Measurements from ENCODE around the gene PARVA.

PARVA gene

DNA sequence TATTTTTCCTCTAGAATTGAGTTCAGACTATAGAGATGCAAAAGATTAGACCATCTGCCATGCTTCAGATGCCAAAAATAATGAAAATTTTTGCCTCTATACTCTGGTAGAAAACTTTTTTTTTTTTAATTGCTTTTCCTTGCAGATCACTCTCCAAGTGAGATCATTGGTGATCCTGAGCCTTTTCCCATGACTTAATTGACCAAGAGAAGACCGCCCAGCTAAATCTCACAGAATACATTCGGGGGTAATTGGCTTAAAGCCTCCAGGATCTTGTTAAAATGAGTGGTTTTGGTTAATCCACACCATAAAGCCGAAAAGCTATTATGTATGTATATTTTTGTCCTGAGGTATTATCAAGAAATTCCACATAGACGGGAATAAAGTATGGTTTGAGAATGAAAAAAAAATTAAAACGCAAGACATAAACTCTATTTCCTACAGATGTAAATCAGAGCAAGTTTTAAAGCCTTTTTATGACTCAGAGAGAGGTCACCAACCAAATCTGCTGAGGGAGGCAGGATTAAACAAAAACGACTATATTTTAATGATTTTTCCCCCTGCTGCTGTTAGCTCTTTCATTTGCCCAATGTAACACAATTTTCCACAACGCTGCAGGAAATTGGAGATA is 64.0 kb downstream of the PARVA start:
- no peak overlapping the region for H3K27ac ChIP-seq (ENCODE audit: low read length)
- no peak for DNase-seq (ENCODE audit: low read depth, low spot score)

DNA sequence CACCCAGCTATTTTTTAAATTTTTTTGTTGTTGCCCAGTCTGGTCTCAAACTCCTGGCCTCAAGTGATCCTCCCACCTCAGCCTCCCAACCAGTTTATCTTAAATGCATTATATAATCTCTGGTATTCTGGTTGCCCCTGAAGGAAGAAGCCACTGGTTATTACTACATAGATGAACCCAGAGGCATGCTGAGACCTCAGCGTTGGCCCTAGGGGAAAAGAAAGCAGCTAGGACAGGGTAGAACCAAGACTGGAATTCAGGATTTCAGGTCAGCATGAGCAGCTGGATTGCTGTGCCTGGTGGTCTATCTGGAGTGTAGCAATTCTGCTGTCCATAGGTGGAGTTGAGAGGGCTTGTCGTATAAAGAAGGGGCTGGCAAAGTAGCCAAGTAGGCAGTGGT is 67.2 kb downstream of the PARVA start:
- no peak overlapping the region for H3K4me3 ChIP-seq (ENCODE audit: low read length)
- 0 out of 2 replicates have a peak, but pooled peaks cover 4% of the 10 kb centered on the region for H3K4me1 ChIP-seq (ENCODE audit: control insufficient read depth, insufficient read depth, low read length)
- no peak for DNase-seq (ENCODE audit: low read depth, low spot score)
- WGBS (ENCODE audit: insufficient coverage, insufficient read length) = no CpG with 5 or more reads among the region's 2 CpGs
- no peak overlapping the region for H3K27ac ChIP-seq (ENCODE audit: low read length)
- H3K9me3 ChIP-seq (ENCODE audit: control insufficient read depth, insufficient read depth, low read length) = no peaks in the 10 kb centered on the region
- no peaks in the 10 kb centered on the region for H3K27me3 ChIP-seq (ENCODE audit: control insufficient read depth, insufficient read depth, low read length)
- no peaks in the 10 kb centered on the region for H3K36me3 ChIP-seq (ENCODE audit: control insufficient read depth, insufficient read depth, low read length)

More for the DNA sequence above, 64.0 kb downstream of the PARVA start:
- Histone ChIP-seq H3K27me3 (ENCODE audit: control insufficient read depth, insufficient read depth, low read length) (no peaks in the 10 kb centered on the region), H3K9me3 (ENCODE audit: control insufficient read depth, insufficient read depth, low read length) (no peaks in the 10 kb centered on the region), H3K4me3 (ENCODE audit: low read length) (no peak overlapping the region), H3K4me1 (ENCODE audit: control insufficient read depth, insufficient read depth, low read length) (0 out of 2 replicates have a peak, but pooled peaks cover 6% of the 10 kb centered on the region), H3K36me3 (ENCODE audit: control insufficient read depth, insufficient read depth, low read length) (no peaks in the 10 kb centered on the region)
- WGBS (ENCODE audit: insufficient coverage, insufficient read length) = no CpG with 5 or more reads among the region's 7 CpGs

- H3K27ac ChIP-seq (ENCODE audit: low read length) = no peak overlapping the region
- no peaks in the 10 kb centered on the region for H3K27me3 ChIP-seq (ENCODE audit: control insufficient read depth, insufficient read depth, low read length)
- no peak for DNase-seq (ENCODE audit: low read depth, low spot score)
- H3K4me3 ChIP-seq (ENCODE audit: low read length) = no peak overlapping the region
- H3K4me1 ChIP-seq (ENCODE audit: control insufficient read depth, insufficient read depth, low read length) = 0 out of 2 replicates have a peak, but pooled peaks cover 2% of the 10 kb centered on the region
- H3K9me3 ChIP-seq (ENCODE audit: control insufficient read depth, insufficient read depth, low read length) = no peaks in the 10 kb centered on the region
- no peaks in the 10 kb centered on the region for H3K36me3 ChIP-seq (ENCODE audit: control insufficient read depth, insufficient read depth, low read length)
- WGBS (ENCODE audit: insufficient coverage, insufficient read length) = no CpG with 5 or more reads among the region's 2 CpGs
Measured at GRCh38 chr11:12445001-12445400, 67.6 kb downstream of the PARVA start.

DNA sequence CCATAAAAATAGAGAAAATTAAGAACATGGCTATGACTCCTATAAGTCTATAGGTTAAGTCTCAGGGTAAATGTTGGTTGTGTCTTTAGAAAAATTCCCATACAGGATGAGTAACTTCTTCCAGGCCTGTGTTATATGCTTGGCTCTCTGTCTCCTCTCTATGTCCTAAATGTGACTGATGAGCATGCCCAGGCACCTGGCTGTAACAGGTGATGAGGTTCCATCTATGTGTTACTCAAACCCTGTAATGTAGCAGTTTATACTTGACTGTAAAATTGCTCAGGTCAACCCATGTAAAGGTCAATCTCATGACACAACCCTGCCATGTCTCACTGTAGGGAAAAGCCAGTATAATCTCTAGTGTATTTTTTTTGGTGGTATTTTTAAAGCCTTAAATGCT is 69.5 kb downstream of the PARVA start:
- H3K9me3 ChIP-seq (ENCODE audit: control insufficient read depth, insufficient read depth, low read length) = no peaks in the 10 kb centered on the region

DNA sequence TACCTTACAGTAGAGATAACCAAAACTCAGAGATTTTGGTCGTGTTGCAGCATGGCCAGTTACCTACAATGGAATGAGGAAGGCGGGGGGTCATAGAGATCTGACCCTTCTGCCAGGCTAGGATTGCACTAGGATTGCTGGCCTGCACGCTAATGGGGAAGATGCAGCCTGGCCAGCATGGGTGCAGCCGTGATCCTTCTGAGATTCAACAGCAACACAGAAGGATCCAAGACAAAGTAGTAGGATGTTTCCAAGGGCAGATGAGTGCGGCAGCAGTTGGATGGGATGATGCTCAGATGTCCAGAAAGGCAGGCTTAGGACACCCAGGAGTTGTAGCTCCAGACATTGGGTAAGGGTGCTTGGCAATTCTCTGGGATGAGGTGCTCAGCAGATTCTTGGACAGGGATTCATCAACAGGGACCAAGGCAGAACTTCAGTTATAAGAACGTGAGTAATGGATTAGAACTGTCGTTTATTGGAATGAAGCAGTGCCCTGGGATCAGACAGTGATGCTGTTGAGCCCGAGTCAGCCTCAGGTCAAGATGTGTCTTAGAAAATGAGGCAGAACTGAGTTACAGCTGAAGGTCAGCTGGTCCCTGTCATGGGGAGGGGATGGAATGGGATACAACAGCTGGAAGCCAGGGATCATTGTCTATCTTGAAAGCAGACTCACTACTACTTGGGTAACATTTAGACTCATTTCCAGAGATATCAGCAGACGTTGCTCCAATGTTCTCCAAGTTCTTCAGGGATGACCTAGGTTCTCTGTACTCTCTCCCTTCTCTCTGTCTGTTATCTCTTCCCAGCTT is 71.0 kb downstream of the PARVA start:
- DNase-seq (ENCODE audit: low read depth, low spot score) = no peak
- WGBS (ENCODE audit: insufficient coverage, insufficient read length) = no CpG with 5 or more reads among the region's 9 CpGs
- H3K27ac ChIP-seq (ENCODE audit: low read length) = no peak overlapping the region

More for the DNA sequence above, 69.5 kb downstream of the PARVA start:
- Histone ChIP-seq H3K4me3 (ENCODE audit: low read length) (no peak overlapping the region), H3K36me3 (ENCODE audit: control insufficient read depth, insufficient read depth, low read length) (no peaks in the 10 kb centered on the region), H3K27ac (ENCODE audit: low read length) (no peak overlapping the region), H3K27me3 (ENCODE audit: control insufficient read depth, insufficient read depth, low read length) (no peaks in the 10 kb centered on the region), H3K4me1 (ENCODE audit: control insufficient read depth, insufficient read depth, low read length) (0 out of 2 replicates have a peak, but pooled peaks cover 2% of the 10 kb centered on the region)
- no peak for DNase-seq (ENCODE audit: low read depth, low spot score)

DNA sequence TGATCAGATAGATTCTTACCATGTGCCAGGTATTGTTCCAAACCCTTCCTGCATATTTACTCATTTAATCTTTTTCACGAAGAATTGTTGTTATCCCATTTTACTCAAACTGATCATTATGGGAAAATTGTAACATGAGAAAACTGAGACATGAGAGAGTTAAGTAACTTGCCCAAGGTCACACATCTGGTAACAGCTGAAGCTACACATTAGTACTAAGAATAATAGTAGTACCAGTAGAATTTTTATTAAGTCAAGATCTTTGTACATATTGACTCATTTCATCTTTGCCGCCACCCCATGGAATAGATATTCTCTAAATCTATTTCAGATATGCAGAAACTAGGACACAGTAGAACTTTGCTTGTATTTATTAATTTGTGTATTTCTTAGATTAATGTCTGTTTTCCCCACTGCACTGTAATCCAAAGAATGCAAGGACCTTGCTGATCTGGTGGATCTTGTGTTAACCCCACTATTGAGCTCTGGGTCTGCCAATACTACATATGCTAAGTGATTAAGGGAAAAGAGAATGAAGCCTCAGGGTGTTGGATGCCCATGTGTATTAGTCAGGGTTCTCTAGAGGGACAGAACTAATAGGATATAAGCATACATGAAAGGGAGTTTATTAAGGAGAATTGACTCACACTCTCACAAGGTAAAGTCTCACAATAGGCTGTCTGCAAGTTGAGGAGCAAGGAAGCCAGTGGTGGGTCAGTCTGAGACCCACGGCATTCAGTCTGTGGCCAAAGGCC is 72.8 kb downstream of the PARVA start:
- H3K27me3 ChIP-seq (ENCODE audit: control insufficient read depth, insufficient read depth, low read length) = no peaks in the 10 kb centered on the region
- no peak overlapping the region for H3K4me3 ChIP-seq (ENCODE audit: low read length)
- DNase-seq (ENCODE audit: low read depth, low spot score) = no peak
- H3K4me1 ChIP-seq (ENCODE audit: control insufficient read depth, insufficient read depth, low read length) = no peaks in the 10 kb centered on the region
- no peaks in the 10 kb centered on the region for H3K36me3 ChIP-seq (ENCODE audit: control insufficient read depth, insufficient read depth, low read length)
- no peaks in the 10 kb centered on the region for H3K9me3 ChIP-seq (ENCODE audit: control insufficient read depth, insufficient read depth, low read length)
- H3K27ac ChIP-seq (ENCODE audit: low read length) = no peak overlapping the region
- WGBS (ENCODE audit: insufficient coverage, insufficient read length) = no CpG with 5 or more reads among the region's 3 CpGs

More for the DNA sequence above, 71.0 kb downstream of the PARVA start:
- H3K9me3 ChIP-seq (ENCODE audit: control insufficient read depth, insufficient read depth, low read length) = no peaks in the 10 kb centered on the region
- H3K4me3 ChIP-seq (ENCODE audit: low read length) = no peak overlapping the region
- H3K36me3 ChIP-seq (ENCODE audit: control insufficient read depth, insufficient read depth, low read length) = no peaks in the 10 kb centered on the region
- H3K27me3 ChIP-seq (ENCODE audit: control insufficient read depth, insufficient read depth, low read length) = no peaks in the 10 kb centered on the region
- no peaks in the 10 kb centered on the region for H3K4me1 ChIP-seq (ENCODE audit: control insufficient read depth, insufficient read depth, low read length)

DNA sequence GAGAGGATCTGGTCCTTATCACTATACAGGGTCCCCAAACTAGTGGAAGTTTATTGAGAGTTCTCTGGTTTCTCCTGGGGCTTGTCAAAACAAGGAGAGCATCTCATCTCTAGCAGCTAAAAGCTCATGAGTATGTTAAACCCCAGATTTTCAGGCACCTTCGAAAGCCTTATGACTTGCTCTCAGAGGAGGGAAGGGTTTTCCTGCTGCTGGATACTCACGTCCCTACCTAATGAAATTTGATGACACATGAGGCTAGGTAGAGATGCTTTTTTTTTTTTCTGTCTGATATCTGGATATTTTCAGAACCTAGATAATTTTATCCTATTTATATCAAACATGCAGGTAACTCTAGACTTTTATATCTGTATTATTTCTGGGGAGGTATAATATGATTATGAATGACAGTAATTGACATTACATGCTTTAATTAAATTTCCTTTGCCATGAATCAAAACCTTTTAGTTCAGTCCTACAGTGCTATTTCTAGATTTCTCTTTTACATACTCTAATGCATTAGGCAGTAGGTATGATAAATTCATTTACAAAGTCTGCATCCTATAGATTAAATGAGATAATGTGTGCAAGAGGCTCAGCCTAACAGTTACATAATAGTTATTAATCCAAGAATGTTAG is 73.9 kb downstream of the PARVA start:
- Histone ChIP-seq H3K36me3 (ENCODE audit: control insufficient read depth, insufficient read depth, low read length) (no peaks in the 10 kb centered on the region), H3K4me3 (ENCODE audit: low read length) (no peak overlapping the region), H3K27ac (ENCODE audit: low read length) (no peak overlapping the region), H3K27me3 (ENCODE audit: control insufficient read depth, insufficient read depth, low read length) (no peaks in the 10 kb centered on the region), H3K4me1 (ENCODE audit: control insufficient read depth, insufficient read depth, low read length) (no peaks in the 10 kb centered on the region), H3K9me3 (ENCODE audit: control insufficient read depth, insufficient read depth, low read length) (no peaks in the 10 kb centered on the region)
- no peak for DNase-seq (ENCODE audit: low read depth, low spot score)
- no CpG with 5 or more reads among the region's 2 CpGs for WGBS (ENCODE audit: insufficient coverage, insufficient read length)

- Histone ChIP-seq H3K9me3 (ENCODE audit: control insufficient read depth, insufficient read depth, low read length) (no peaks in the 10 kb centered on the region), H3K36me3 (ENCODE audit: control insufficient read depth, insufficient read depth, low read length) (no peaks in the 10 kb centered on the region), H3K27me3 (ENCODE audit: control insufficient read depth, insufficient read depth, low read length) (no peaks in the 10 kb centered on the region), H3K4me1 (ENCODE audit: control insufficient read depth, insufficient read depth, low read length) (no peaks in the 10 kb centered on the region), H3K4me3 (ENCODE audit: low read length) (no peak overlapping the region), H3K27ac (ENCODE audit: low read length) (no peak overlapping the region)
- DNase-seq (ENCODE audit: low read depth, low spot score) = no peak
- no CpG with 5 or more reads among the region's 2 CpGs for WGBS (ENCODE audit: insufficient coverage, insufficient read length)
Measured at GRCh38 chr11:12453243-12453642, 75.9 kb downstream of the PARVA start.

GRCh38 chr11:12454782-12455181 is 77.4 kb downstream of the PARVA start:
- Histone ChIP-seq H3K9me3 (ENCODE audit: control insufficient read depth, insufficient read depth, low read length) (no peaks in the 10 kb centered on the region), H3K4me3 (ENCODE audit: low read length) (no peak overlapping the region), H3K27me3 (ENCODE audit: control insufficient read depth, insufficient read depth, low read length) (no peaks in the 10 kb centered on the region), H3K27ac (ENCODE audit: low read length) (no peak overlapping the region), H3K4me1 (ENCODE audit: control insufficient read depth, insufficient read depth, low read length) (no peaks in the 10 kb centered on the region), H3K36me3 (ENCODE audit: control insufficient read depth, insufficient read depth, low read length) (no peaks in the 10 kb centered on the region)
- DNase-seq (ENCODE audit: low read depth, low spot score) = no peak

DNA sequence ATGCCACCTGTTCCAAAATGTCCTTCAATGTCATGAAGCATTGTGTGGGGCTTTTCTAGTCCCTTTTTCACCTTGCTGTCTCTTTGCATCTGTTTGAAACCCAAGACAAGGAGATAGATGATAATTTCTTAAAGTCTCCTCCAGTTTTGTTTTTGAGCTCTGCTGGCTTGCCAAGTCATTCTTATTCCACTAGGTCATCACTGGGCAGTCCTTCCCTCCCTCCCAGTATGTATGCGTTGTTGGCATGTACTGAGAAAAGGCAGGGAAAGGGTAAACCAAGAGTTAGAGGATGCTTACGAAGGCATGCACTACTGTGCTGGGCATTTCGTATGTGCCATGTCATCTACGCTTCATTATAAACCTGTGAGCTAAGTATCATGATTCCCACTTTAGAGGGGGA is 78.6 kb downstream of the PARVA start:
- DNase-seq (ENCODE audit: low read depth, low spot score) = no peak
- H3K36me3 ChIP-seq (ENCODE audit: control insufficient read depth, insufficient read depth, low read length) = no peaks in the 10 kb centered on the region
- no peaks in the 10 kb centered on the region for H3K27me3 ChIP-seq (ENCODE audit: control insufficient read depth, insufficient read depth, low read length)
- no peak overlapping the region for H3K4me3 ChIP-seq (ENCODE audit: low read length)
- no peaks in the 10 kb centered on the region for H3K4me1 ChIP-seq (ENCODE audit: control insufficient read depth, insufficient read depth, low read length)
- H3K27ac ChIP-seq (ENCODE audit: low read length) = no peak overlapping the region
- no peaks in the 10 kb centered on the region for H3K9me3 ChIP-seq (ENCODE audit: control insufficient read depth, insufficient read depth, low read length)
- WGBS (ENCODE audit: insufficient coverage, insufficient read length) = no CpG with 5 or more reads among the region's 4 CpGs

All from iPS DF 6.9 (cell line).